Subcutaneous adipose tissue (tissue), 4 donors: ENCODE data around the gene SERPINB5. TPM values are rescaled to one million over a fixed set of nuclear protein-coding genes. Genes with fewer than 3 reads are reported as not detected.

Experiments
- CTCF ChIP-seq: fragments of 450-650 bp; IDR thresholded peaks from one replicate; pipeline ENCODE4 v1.5.1; 2016; ENCODE audit warnings: low read depth, mild to moderate bottlenecking, control low read depth, antibody characterized with exemption, moderate library complexity
- total RNA-seq, 4 donors: library from RNA; depleted of rRNA; stranded (reverse); fragments of >200 nt; gene quantifications; one replicate each; pipeline ENCODE4 v1.1.0, GENCODE V29; 2016

SERPINB5 gene
- total RNA-seq, 4 donors from 2014 or later = not detected

GRCh38 chr18:63480915-63481314, 4.2 kb downstream of the SERPINB5 start:
- TF ChIP-seq CTCF = no peak

GRCh38 chr18:63487676-63488075, 10.9 kb downstream of the SERPINB5 start:
- TF ChIP-seq CTCF = no peak

GRCh38 chr18:63488160-63488559, 11.4 kb downstream of the SERPINB5 start:
- no peak for TF ChIP-seq CTCF

- TF ChIP-seq CTCF = no peak
Measured at GRCh38 chr18:63492851-63493250, 16.1 kb downstream of the SERPINB5 start.

GRCh38 chr18:63495675-63496074, 18.9 kb downstream of the SERPINB5 start:
- no peak for TF ChIP-seq CTCF

GRCh38 chr18:63505566-63506335, 29.0 kb downstream of the SERPINB5 start:
- TF ChIP-seq CTCF = no peak

- TF ChIP-seq CTCF = no peak
Measured at GRCh38 chr18:63506336-63506646, 29.5 kb downstream of the SERPINB5 start.
